Measurements from ENCODE around the gene UPK3A.

- TF ChIP-seq POLR2A (IDR thresholded peaks at IDR 0.05; ENCODE audit: low read depth, low read length), result no peak
- TF ChIP-seq POLR2AphosphoS5 (IDR thresholded peaks at IDR 0.05; ENCODE audit: low read depth, low read length), result no peak
- TF ChIP-seq TAF1 (IDR thresholded peaks at IDR 0.05; ENCODE audit: low read depth, low read length), result no peak
- TF ChIP-seq SPI1 (IDR thresholded peaks at IDR 0.05; ENCODE audit: low read depth, low read length), result no peak
- TF ChIP-seq POU2F2 (IDR thresholded peaks at IDR 0.05; ENCODE audit: low read depth, low read length), result no peak
These were observed 38.9 kb downstream of the UPK3A start for GRCh38 chr22:45323695-45324094.
